MM.1S (cell line): Measurements from ENCODE around the gene NPEPL1.

Experiments used
- DNase-seq: peaks from one replicate; pipeline ENCODE4 v3.0.0-alpha.2; 2015
- H2AFZ ChIP-seq: fragments of 300-600 bp; sonication (generic); 2 replicates; pipeline ENCODE4 v1.6.0; 2016; ENCODE audit warnings: antibody characterized with exemption, low read length
- H3F3A ChIP-seq: fragments of 300-600 bp; sonication (generic); 2 replicates; pipeline ENCODE4 v1.6.1; 2016; ENCODE audit warnings: mild to moderate bottlenecking, antibody characterized with exemption, low read length, moderate library complexity, mixed read lengths; ENCODE audit not compliant: insufficient read depth
- H3K27ac ChIP-seq: fragments of 300-600 bp; sonication (generic); 2 replicates; pipeline ENCODE4 v1.5.1; 2016; ENCODE audit warnings: mild to moderate bottlenecking, low read length
- H3K27me3 ChIP-seq: fragments of 300-600 bp; sonication (generic); replicated peaks from 2 replicates; pipeline ENCODE4 v1.6.0; 2016; ENCODE audit warnings: low read length; ENCODE audit not compliant: insufficient read depth
- H3K36me3 ChIP-seq: fragments of 300-600 bp; sonication (generic); replicated peaks from 2 replicates; pipeline ENCODE4 v1.6.1; 2016; ENCODE audit warnings: mild to moderate bottlenecking, low read length, mixed read lengths; ENCODE audit not compliant: insufficient read depth
- H3K4me1 ChIP-seq: fragments of 300-600 bp; sonication (generic); 2 replicates; pipeline ENCODE4 v1.6.1; 2016; ENCODE audit warnings: low read length, mixed read lengths
- H3K4me2 ChIP-seq: fragments of 300-600 bp; sonication (generic); 2 replicates; pipeline ENCODE4 v1.6.0; 2016; ENCODE audit warnings: low read depth, low read length
- H3K4me3 ChIP-seq: fragments of 300-600 bp; sonication (generic); 2 replicates; pipeline ENCODE4 v1.5.1; 2016; ENCODE audit warnings: low read length, mixed read lengths
- H3K79me2 ChIP-seq: fragments of 300-600 bp; sonication (generic); 2 replicates; pipeline ENCODE4 v1.6.1; 2016; ENCODE audit warnings: mixed run types, low read length, mixed read lengths
- H3K9ac ChIP-seq: fragments of 300-600 bp; sonication (generic); 2 replicates; pipeline ENCODE4 v1.6.1; 2016; ENCODE audit warnings: low read length, mixed read lengths
- H3K9me2 ChIP-seq: fragments of 300-600 bp; sonication (generic); replicated peaks from 2 replicates; pipeline ENCODE4 v1.6.1; 2016; ENCODE audit warnings: mild to moderate bottlenecking, low read length, mixed read lengths; ENCODE audit not compliant: insufficient read depth
- H3K9me3 ChIP-seq: fragments of 300-600 bp; sonication (generic); replicated peaks from 2 replicates; pipeline ENCODE4 v1.6.1; 2016; ENCODE audit warnings: mild to moderate bottlenecking, low read length, mixed read lengths; ENCODE audit not compliant: insufficient read depth
- H4K20me1 ChIP-seq: fragments of 300-600 bp; sonication (generic); 2 replicates; pipeline ENCODE4 v1.6.1; 2016; ENCODE audit warnings: mild to moderate bottlenecking, low read length, moderate library complexity, mixed read lengths; ENCODE audit not compliant: insufficient read depth
- CTCF ChIP-seq: fragments of 300-600 bp; sonication (generic); IDR thresholded peaks from 2 replicates; pipeline ENCODE4 v1.5.1; 2016; ENCODE audit warnings: antibody characterized with exemption, low read length, mixed read lengths
- EZH2 ChIP-seq: fragments of 300-600 bp; sonication (generic); optimal IDR thresholded peaks from 2 replicates; pipeline ENCODE3; 2017; ENCODE audit warnings: low read depth, mild to moderate bottlenecking, antibody characterized with exemption, low read length, mixed read lengths
- EZH2phosphoT487 ChIP-seq: fragments of 300-600 bp; sonication (generic); IDR thresholded peaks from 2 replicates; pipeline ENCODE4 v1.6.1; 2018; ENCODE audit warnings: antibody characterized with exemption, low read length

The NPEPL1 gene

DNA sequence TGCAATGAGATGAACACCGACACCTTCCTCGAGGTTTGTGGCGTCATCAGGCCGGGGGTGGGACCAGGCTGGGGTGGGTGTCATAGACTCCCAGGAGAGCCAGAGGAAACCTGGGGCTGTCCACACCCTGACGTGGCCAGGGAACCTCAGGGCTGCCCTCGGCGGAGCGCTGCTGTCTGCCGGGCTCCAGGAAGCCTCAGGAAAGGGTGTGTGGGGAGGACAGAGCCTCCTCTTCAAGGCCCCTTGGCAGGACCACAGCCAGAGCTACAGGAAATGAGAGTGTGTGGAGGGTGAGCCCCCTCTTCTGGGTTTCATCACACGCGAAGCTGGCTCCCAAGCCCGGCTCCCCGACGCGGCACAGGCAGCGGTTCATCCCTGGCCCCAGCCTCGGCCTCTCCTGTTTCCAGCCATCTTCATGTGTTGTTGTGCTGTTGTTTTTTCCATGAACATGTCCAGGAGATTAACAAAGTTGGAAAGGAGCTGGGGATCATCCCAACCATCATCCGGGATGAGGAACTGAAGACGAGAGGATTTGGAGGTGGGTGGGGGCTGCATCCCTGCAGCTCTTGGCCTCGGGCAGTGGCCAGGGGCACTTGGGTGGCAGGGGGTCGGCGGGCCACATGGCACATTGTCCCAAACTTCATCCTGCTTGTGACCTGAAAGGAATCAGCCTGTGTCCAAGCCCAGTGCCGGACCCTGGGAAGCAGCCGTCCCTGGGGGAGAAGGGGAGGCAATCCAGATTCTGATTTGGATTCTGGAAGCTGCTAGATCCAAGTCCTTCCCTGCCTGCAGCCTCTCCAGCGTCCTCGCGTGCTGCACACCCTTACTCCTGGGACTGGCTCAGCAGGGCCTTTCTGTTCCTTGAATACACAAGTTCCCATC is 6.4 kb downstream of the NPEPL1 start:
- no peak for TF ChIP-seq EZH2
- no peak for TF ChIP-seq EZH2phosphoT487
- TF ChIP-seq CTCF: no peak
- H3K27ac ChIP-seq: no peak overlapping the region
- H2AFZ ChIP-seq: no peak overlapping the region
- H4K20me1 ChIP-seq: no peaks in the 10 kb centered on the region
- H3K4me1 ChIP-seq: no peaks in the 10 kb centered on the region
- DNase-seq: no peak
- H3K27me3 ChIP-seq: no peaks in the 10 kb centered on the region
- no peaks in the 10 kb centered on the region for H3K36me3 ChIP-seq
- H3F3A ChIP-seq: no peaks in the 10 kb centered on the region
- H3K79me2 ChIP-seq: no peaks in the 10 kb centered on the region
- H3K4me3 ChIP-seq: no peak overlapping the region
- no peak overlapping the region for H3K9ac ChIP-seq
- no peaks in the 10 kb centered on the region for H3K9me3 ChIP-seq
- no peak overlapping the region for H3K4me2 ChIP-seq
- H3K9me2 ChIP-seq: no peaks in the 10 kb centered on the region

DNA sequence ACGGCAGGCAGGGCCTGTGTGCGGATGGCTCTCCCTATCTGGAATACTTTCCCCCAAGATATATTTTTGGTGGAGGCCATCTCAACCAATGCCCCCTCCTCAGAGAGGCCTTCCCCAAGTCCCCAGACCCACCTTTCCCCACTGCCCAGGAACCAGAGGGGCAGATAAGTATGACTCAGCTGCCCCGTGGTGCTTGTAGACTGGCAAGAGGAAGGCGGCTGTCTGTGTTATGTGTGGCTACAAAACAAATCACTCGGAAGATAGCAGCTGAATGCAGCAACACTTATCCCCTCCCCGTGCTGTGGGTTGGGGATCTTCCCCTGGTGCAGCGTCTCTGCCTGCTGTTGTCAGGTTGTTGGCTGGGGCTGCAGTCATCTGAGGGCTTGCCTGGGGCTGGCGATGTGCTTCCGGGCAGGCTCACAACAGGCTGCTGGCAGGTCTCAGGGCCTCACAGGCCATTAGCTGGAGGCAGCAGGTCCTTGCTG is 7.1 kb downstream of the NPEPL1 start:
- H3K27ac ChIP-seq: no peak overlapping the region
- no peak overlapping the region for H2AFZ ChIP-seq
- no peaks in the 10 kb centered on the region for H3F3A ChIP-seq
- H3K4me3 ChIP-seq: no peak overlapping the region
- no peaks in the 10 kb centered on the region for H3K9me3 ChIP-seq
- H3K9ac ChIP-seq: no peak overlapping the region
- H3K4me1 ChIP-seq: no peaks in the 10 kb centered on the region
- H3K79me2 ChIP-seq: no peaks in the 10 kb centered on the region
- DNase-seq: no peak
- H3K36me3 ChIP-seq: no peaks in the 10 kb centered on the region
- H4K20me1 ChIP-seq: no peaks in the 10 kb centered on the region
- H3K4me2 ChIP-seq: no peak overlapping the region
- no peak for TF ChIP-seq EZH2
- no peak for TF ChIP-seq CTCF
- TF ChIP-seq EZH2phosphoT487: no peak
- H3K9me2 ChIP-seq: no peaks in the 10 kb centered on the region
- no peaks in the 10 kb centered on the region for H3K27me3 ChIP-seq

DNA sequence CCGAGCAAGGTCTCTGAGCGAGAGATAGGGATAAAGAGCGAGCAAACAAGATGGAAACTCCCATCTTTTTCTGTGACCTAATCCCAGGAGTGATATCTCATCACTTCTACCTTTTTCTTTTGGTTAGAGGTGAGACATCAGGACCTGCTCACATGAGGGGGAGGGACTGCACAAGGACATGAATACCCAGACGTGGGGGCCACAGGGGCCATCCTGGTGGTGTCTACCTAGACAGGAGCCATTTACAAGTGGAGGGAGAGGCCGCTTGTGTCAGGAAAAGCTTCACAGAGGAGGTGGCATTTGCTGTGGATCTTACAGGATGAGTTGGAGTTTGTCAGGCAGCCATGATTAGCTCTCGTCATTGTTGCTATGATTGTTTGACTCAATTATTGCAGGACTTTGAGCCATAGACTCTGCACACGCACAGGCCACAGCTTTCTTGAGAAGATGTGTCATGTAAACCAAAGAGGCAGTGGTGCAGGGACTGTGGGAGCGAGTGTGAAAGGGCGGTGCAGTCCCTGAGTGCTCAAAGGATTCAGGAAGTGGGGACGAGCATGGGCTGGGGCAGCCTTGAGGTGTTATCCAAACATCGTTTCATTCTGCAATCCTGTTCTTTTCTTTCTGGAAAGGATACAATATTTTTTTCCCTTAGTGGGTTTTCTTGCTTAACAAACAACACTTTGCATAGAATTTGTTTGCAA is 7.7 kb downstream of the NPEPL1 start:
- Histone ChIP-seq H3K79me2 (no peaks in the 10 kb centered on the region), H2AFZ (no peak overlapping the region), H3K4me3 (no peak overlapping the region), H4K20me1 (no peaks in the 10 kb centered on the region), H3K9me2 (no peaks in the 10 kb centered on the region), H3K9me3 (no peaks in the 10 kb centered on the region), H3K27ac (no peak overlapping the region), H3K27me3 (no peaks in the 10 kb centered on the region), H3K4me1 (no peaks in the 10 kb centered on the region), H3F3A (no peaks in the 10 kb centered on the region), H3K4me2 (no peak overlapping the region), H3K36me3 (no peaks in the 10 kb centered on the region), H3K9ac (no peak overlapping the region)
- no peak for DNase-seq
- TF ChIP-seq CTCF (no peak), EZH2phosphoT487 (no peak), EZH2 (no peak)
